HG02884 (cell line): ENCODE results near the gene MTR.
A peak's percentile ranks its signal among the peaks of the same experiment; 100 is the strongest.

ENCODE experiments used
- ATAC-seq: cut with Tn5 transposase; IDR thresholded peaks from one replicate; pipeline ENCODE4 v1.9.1; 2021; ENCODE audit warnings: mild to moderate bottlenecking, moderate library complexity; ENCODE audit not compliant: unreplicated experiment

MTR gene

GRCh38 chr1:236795035-236795756 lies at the start of gene MTR:
Gene MTR, plus strand, starts transcription at chr1:236795292. Its CDS starts 412 bp downstream, at chr1:236795704.
- ATAC-seq = peak; percentile 97

GRCh38 chr1:236746785-236747184 lies 48.3 kb upstream of the MTR start:
- ATAC-seq = no peak

- no peak for ATAC-seq
Measured at GRCh38 chr1:236747311-236747985, 47.6 kb upstream of the MTR start.

- no peak for ATAC-seq
Measured at GRCh38 chr1:236748268-236748870, 46.7 kb upstream of the MTR start.

- no peak for ATAC-seq
Measured at GRCh38 chr1:236750928-236751327, 44.2 kb upstream of the MTR start.

GRCh38 chr1:236751385-236751784 lies 43.7 kb upstream of the MTR start:
- ATAC-seq = no peak

GRCh38 chr1:236751935-236752334 lies 43.2 kb upstream of the MTR start:
- no peak for ATAC-seq

GRCh38 chr1:236753516-236753915 lies 41.6 kb upstream of the MTR start:
- no peak for ATAC-seq

GRCh38 chr1:236753964-236754363 lies 41.1 kb upstream of the MTR start:
- no peak for ATAC-seq

- no peak for ATAC-seq
Measured at GRCh38 chr1:236754525-236755210, 40.4 kb upstream of the MTR start.

GRCh38 chr1:236757640-236758039 lies 37.5 kb upstream of the MTR start:
- ATAC-seq = no peak

- peak; percentile 78 for ATAC-seq
Measured at GRCh38 chr1:236759252-236759859, 35.7 kb upstream of the MTR start.

- no peak for ATAC-seq
Measured at GRCh38 chr1:236760480-236760879, 34.6 kb upstream of the MTR start.

- no peak for ATAC-seq
Measured at GRCh38 chr1:236760986-236761385, 34.1 kb upstream of the MTR start.

GRCh38 chr1:236761397-236762132 lies 33.5 kb upstream of the MTR start:
- ATAC-seq = no peak

- ATAC-seq = no peak
Measured at GRCh38 chr1:236762410-236762809, 32.7 kb upstream of the MTR start.

- ATAC-seq = no peak
Measured at GRCh38 chr1:236765831-236766230, 29.3 kb upstream of the MTR start.

GRCh38 chr1:236766506-236766905 lies 28.6 kb upstream of the MTR start:
- no peak for ATAC-seq

GRCh38 chr1:236767276-236767675 lies 27.8 kb upstream of the MTR start:
- ATAC-seq = no peak

- no peak for ATAC-seq
Measured at GRCh38 chr1:236768601-236769000, 26.5 kb upstream of the MTR start.
